KOPT-K1 (cell line): ENCODE measurements around the gene PDE4B.

Experiments
- H3K27ac ChIP-seq: fragments of 200-600 bp; sonication (generic); 2 replicates; pipeline ENCODE4 v1.5.1; 2016; ENCODE audit warnings: antibody characterized with exemption, mild to moderate bottlenecking, low read depth, low read length; ENCODE audit not compliant: poor library complexity, severe bottlenecking
- H3K36me3 ChIP-seq: fragments of 200-600 bp; sonication (generic); 2 replicates; pipeline ENCODE4 v1.5.1; 2017; ENCODE audit warnings: antibody characterized with exemption, mild to moderate bottlenecking, low read length, moderate library complexity; ENCODE audit not compliant: insufficient read depth
- H3K9me3 ChIP-seq: fragments of 200-600 bp; sonication (generic); 2 replicates; pipeline ENCODE4 v1.5.1; 2017; ENCODE audit warnings: antibody characterized with exemption, low read length, mild to moderate bottlenecking; ENCODE audit not compliant: insufficient read depth, poor library complexity, severe bottlenecking

Gene PDE4B

GRCh38 chr1:66217021-66217420 lies 424.3 kb downstream of the PDE4B start:
- no peak overlapping the region for H3K27ac ChIP-seq
- H3K36me3 ChIP-seq: no peaks in the 10 kb centered on the region
- H3K9me3 ChIP-seq: no peaks in the 10 kb centered on the region

GRCh38 chr1:66217561-66217960 lies 424.9 kb downstream of the PDE4B start:
- H3K9me3 ChIP-seq: no peaks in the 10 kb centered on the region
- H3K36me3 ChIP-seq: no peaks in the 10 kb centered on the region
- H3K27ac ChIP-seq: no peak overlapping the region

- Histone ChIP-seq H3K27ac (no peak overlapping the region), H3K9me3 (no peaks in the 10 kb centered on the region), H3K36me3 (no peaks in the 10 kb centered on the region)
Observed at GRCh38 chr1:66220477-66220876, 427.8 kb downstream of the PDE4B start.

DNA sequence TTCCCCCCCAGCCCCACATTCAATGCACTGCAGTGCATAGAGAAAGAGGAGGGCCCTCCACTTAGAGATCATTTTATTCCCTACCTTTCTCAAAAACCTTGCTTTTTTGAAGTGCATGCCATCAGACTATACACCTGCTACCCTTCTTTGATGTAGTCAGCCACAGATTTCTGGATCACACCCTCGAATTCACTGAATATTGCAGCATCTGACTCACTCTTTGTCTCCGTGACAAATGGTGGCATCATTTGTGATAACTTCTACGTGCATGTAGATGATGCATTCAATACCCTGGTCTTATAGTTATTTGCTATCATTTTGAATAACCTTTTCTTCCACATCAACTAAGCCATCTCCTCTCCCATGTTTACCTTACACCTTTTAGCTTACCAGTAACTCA lies 431.0 kb downstream of the PDE4B start:
- Histone ChIP-seq H3K36me3 (no peaks in the 10 kb centered on the region), H3K27ac (no peak overlapping the region), H3K9me3 (no peaks in the 10 kb centered on the region)

GRCh38 chr1:66226985-66227384 lies 434.3 kb downstream of the PDE4B start:
- H3K27ac ChIP-seq: no peak overlapping the region
- no peaks in the 10 kb centered on the region for H3K36me3 ChIP-seq
- H3K9me3 ChIP-seq: no peaks in the 10 kb centered on the region

DNA sequence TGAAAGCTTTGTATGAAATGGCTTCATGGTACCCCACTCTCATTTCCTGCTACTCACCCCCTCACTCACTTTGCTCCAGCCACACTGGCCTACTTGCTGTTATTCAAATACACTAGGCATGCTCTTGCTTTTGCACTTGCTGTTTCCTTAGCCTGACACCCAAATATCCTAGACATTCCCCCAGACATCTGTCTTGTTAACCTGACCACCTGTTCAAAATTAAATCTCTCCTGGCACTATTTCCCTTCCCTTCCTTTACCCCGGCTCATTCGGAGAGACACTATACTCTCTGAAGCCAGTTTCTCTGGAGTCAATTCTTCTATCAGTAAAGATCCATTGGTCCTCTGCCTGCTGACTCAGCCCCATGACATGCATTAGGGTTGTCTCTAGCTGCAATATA lies 435.3 kb downstream of the PDE4B start:
- H3K36me3 ChIP-seq: no peaks in the 10 kb centered on the region
- H3K9me3 ChIP-seq: no peaks in the 10 kb centered on the region
- no peak overlapping the region for H3K27ac ChIP-seq

- no peaks in the 10 kb centered on the region for H3K9me3 ChIP-seq
- no peak overlapping the region for H3K27ac ChIP-seq
- H3K36me3 ChIP-seq: no peaks in the 10 kb centered on the region
Observed at GRCh38 chr1:66231217-66231616, 438.5 kb downstream of the PDE4B start.

DNA sequence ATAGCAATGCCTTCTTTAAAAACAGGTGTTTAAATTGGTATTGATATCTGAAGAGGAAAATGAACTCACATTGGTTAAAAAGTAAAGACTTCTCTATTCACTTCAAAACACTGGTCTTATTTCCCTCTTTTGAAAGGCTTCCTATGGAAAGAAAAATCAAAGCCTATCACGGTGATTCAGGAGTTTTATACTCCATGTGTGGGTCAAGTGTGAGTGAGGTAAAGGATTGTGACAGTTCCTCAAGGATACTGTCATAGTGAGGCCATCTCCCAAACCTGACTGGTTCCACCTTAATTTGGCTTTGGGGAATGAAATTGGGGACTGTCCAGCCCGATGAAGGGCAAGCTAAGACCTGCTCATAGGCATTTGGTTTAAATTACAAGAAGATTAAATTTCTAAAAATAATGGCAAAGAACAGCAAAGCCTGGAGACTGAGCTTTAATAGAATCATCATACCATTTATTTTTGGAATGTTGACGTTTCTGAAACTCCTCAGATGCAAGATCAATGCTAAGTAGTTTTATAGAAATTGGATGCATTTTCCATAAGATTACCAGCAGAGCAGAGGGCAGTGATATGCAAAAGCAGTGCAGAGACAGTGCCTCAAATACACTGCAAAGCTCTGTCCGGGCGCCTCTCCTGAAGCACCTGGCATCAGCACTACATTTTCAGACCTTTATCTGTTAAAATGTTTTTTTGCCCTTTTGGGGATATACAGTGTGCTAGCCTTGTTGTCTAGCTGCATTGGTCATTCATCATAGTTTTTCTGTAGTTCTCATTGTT lies 439.2 kb downstream of the PDE4B start:
- H3K9me3 ChIP-seq: no peaks in the 10 kb centered on the region
- H3K27ac ChIP-seq: no peak overlapping the region
- no peaks in the 10 kb centered on the region for H3K36me3 ChIP-seq

DNA sequence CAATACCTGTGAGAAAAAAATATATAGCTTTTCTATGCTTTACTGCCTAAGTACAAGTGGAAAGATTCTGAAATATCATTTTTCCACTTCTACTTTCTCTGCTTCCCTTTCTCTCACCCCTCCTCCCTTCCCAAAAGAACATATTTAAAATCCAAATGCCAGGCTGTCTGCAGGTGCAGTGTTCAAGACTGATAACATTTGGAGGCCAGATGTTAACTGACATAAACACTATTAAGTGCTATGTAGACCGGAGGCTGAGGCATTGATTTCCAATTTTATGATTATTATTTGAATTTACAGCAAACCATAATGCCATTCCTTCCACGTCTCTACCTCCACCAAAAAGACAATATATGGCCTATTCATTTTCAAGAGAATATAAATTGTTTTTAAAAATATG lies 444.3 kb downstream of the PDE4B start:
- H3K36me3 ChIP-seq: no peaks in the 10 kb centered on the region
- H3K27ac ChIP-seq: no peak overlapping the region
- H3K9me3 ChIP-seq: no peaks in the 10 kb centered on the region

GRCh38 chr1:66237722-66238479 lies 445.2 kb downstream of the PDE4B start:
- no peak overlapping the region for H3K27ac ChIP-seq
- no peaks in the 10 kb centered on the region for H3K9me3 ChIP-seq
- no peaks in the 10 kb centered on the region for H3K36me3 ChIP-seq

GRCh38 chr1:66239834-66240233 lies 447.1 kb downstream of the PDE4B start:
- no peaks in the 10 kb centered on the region for H3K9me3 ChIP-seq
- no peaks in the 10 kb centered on the region for H3K36me3 ChIP-seq
- H3K27ac ChIP-seq: no peak overlapping the region

GRCh38 chr1:66240491-66241484 lies 448.1 kb downstream of the PDE4B start:
- no peaks in the 10 kb centered on the region for H3K36me3 ChIP-seq
- no peak overlapping the region for H3K27ac ChIP-seq
- no peaks in the 10 kb centered on the region for H3K9me3 ChIP-seq

GRCh38 chr1:66242646-66243547 lies 450.2 kb downstream of the PDE4B start:
- no peak overlapping the region for H3K27ac ChIP-seq
- no peaks in the 10 kb centered on the region for H3K9me3 ChIP-seq
- no peaks in the 10 kb centered on the region for H3K36me3 ChIP-seq

DNA sequence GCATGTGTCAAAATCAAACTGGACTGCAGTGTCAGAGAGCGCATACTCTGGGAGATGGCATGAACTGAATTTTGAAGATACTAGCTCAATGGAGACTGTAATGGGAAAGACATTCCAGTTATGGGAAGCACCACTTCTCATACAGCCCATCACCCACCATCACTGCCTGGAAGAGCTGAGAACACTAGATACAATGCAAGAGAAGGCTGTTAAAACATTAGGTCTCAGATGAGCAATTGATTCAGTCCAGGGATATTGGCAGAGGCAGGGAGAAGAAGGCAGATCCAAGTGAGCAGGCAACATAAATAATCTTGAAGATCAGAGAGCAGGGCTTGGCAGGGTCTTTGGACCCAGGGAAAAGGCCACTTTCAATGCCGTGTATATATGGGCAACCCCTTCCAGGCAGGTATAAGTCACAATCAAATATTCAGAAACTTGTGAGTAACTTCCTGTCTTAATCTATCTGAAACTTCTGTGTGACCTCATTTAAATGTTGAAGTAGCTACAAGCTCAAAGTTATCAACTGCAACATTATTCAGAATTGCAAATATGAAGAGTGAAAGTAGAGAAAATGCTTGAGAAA lies 450.9 kb downstream of the PDE4B start:
- Histone ChIP-seq H3K9me3 (no peaks in the 10 kb centered on the region), H3K27ac (no peak overlapping the region), H3K36me3 (no peaks in the 10 kb centered on the region)
